Fibroblast of peridontal ligament (primary cell): ENCODE measurements around the gene JUP.
"Not testable (repeated sequence)": the region's sequence is repeated elsewhere in the genome, so short reads cannot be mapped to it uniquely, and the experiment has no call there.

Source experiments
- DNase-seq: peaks from one replicate; pipeline ENCODE4 v3.0.0-alpha.2; 2010; ENCODE audit errors: extremely low read depth

The JUP gene

GRCh38 chr17:41781404-41782110 is 5.0 kb downstream of the JUP start:
- DNase-seq: no peak

DNA sequence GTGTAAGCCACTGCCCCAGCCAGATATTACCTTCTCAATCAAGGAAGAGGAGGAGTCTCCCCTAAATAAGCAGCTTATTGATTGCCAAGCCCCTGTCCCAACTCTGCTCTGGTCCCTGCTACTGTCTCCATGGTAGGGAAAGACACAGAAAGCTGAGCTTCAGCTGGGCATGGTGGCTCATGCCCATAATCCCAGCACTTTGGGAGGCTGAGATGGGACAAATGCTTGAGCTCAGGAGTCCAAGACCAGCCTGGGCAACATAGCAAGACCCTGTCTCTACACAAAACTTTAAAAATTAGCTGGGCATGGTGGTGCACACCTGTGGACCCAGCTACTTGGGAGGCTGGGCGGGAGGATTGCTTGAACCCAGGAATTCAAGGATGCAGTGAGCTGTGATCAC is 6.6 kb downstream of the JUP start:
- no peak for DNase-seq

DNA sequence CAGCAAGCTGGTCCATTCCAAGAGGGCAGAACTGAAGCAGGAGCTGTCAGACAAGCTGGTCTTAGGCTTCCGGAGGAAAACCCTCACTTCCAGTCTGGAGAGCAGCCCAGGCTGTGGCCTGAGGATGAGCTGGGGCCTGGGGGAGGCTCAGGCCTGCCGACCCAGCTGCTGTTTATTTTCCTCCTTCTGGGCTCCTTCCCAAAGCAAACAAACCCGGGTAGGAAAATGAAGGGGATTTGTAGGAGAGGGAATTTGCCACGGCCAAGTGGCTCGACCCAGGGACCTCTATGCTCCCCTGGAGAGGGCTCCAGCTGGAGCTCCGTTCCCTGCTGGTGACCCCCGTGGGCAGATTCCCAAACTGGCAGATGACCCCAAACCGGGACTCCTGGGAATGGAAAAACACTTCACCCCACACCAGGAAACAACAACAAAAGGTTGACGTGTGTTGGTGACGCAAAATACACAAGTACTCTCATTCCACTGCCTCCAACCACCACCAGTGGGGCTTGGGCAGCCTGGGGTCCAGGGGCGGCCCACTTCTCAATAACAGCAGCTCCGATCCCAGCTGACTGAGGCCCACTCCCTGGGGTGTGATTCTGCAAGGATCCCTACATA is 8.8 kb downstream of the JUP start:
- DNase-seq: peak; percentile 94

GRCh38 chr17:41777157-41777573 is 9.3 kb downstream of the JUP start:
- DNase-seq: no peak

DNA sequence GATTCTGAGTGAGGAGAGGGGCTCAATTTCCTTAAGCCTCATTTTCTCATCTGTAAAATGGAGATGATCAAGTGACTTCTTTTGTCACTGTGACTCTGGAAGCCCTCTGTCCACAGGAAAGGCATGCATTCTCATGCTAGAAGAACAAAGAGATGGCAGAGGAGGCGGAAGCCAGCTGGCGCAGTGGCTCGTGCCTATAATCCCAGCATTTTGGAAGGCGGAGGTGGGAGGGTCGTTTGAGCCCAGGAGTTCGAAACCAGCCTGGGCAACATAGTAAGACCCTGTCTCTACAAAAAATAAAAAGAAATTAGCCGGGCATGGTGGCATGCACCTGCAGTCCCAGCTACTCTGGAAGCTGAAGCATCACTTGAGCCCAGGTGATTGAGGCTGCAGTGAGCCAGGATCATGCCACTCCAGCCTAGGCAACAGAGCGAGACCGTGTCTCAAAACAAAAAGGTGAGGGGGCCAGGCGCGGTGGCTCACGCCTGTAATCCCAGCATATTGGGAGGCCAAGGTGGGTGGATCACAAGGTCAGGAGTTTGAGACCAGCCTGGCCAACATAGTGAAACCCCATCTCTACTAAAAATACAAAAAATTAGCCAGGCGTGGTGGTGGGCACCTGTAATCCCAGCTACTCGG is 10.1 kb downstream of the JUP start:
- not testable (repeated sequence) for DNase-seq

DNA sequence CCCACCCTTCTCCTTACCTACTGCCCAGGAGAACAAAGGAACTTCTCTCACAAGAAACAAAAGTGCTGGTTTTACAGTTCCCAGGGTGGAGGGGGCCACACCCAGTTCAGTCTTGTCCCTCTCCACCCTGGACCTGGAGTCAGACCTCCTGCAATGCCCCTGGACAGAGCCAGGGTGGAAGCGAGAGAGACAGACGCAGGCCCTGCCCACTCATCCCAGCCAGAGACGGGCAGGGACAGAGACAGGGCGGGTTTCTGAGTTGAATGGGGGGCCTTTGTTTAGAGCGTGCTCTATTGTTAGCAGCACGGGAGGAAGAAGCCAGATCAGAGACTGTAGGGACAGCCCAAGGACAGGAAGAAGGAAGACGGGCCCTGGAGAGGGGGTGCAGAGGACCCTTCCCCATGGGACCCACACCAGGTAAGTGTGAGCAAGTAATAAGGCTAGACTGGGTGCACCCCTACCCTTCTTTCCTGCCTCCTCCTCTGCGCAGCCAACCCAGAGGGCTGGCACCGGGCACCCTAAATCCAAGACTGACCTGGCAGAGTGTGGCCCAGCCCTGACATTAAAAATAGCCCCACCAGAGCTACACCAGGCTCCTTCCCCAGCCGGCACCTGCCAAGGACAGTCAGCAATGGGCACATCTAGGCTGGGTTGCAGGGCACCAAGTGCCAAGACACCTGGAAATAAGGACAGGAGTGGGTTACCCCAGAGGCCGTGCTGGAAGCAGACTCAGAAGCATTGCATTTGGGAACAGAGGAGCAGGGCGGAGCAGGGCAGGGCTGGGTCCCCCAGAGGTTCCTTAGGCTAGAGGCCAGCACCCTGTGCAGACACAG is 10.9 kb downstream of the JUP start:
- no peak for DNase-seq

GRCh38 chr17:41773731-41774193 is 12.7 kb downstream of the JUP start:
- no peak for DNase-seq

DNA sequence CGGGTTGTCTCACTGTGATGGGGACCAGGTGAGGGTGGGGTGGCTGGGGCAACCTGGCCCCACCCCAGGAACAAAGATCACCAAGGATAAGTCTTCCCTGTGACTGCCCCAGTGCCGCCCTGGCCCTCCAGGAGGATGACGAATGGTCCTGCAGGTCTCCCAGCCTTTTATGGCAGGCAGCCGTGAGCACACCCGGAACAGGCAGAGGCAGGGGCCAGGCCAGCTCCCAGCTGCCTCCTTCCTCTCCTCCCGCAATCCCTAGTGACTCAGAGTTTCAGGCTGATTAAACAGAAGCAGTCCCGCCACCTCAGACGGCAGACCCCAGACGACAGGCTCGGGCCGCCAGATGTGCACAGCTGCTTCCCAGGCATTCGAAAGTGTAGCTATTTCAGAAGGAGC is 13.3 kb downstream of the JUP start:
- DNase-seq: peak; percentile 61

DNA sequence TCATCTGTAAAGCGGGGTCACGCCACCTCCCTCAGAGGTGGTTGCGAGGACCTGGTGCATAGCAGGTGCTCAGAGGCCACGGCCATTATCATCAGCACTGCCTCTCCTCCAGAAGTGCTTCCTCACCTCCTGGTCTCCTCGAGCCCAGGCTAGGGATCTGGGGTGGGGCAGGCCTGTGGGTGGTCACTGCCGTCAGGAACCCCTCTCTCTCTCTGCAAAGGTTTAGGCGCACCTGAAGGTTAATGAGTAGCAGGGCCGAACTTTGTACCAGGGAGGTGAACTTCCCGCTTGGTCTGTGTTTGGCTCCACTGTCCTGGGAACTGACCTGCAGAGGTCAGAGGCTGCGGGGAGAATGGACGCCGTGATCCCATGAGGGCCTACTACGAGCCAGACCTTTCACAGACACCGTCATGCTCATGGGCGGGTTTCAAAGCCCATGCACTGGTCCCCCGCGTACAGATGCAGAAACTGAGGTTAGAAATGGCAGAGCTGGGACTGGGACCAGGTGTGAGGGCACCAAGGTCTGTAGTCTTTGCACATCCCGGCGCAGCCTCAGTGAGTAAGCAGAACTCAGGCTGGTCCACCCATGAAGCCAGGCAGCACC is 13.8 kb downstream of the JUP start:
- no peak for DNase-seq

GRCh38 chr17:41772218-41772585 is 14.3 kb downstream of the JUP start:
- no peak for DNase-seq

GRCh38 chr17:41771389-41772206 is 14.9 kb downstream of the JUP start:
- no peak for DNase-seq

DNA sequence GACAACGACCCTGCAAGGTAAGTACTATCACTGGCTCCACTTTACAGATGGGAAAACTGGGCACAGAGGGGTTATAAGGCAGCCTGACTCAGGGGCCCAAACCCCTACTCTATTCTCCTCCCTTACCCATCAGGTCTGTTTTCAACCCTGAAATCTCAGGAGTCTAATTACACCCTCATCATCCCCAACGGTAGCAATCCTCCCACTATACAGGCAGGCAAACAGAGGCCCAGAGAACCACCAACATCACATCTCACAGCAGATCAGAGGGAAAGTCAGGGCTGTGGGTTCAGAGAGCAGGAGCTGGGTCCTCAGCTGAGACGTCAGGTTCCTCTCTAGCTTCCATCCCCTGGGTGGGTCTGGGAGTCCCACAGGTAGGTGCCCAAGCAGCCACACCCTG is 16.5 kb downstream of the JUP start:
- no peak for DNase-seq

GRCh38 chr17:41769346-41769862 is 17.1 kb downstream of the JUP start:
- DNase-seq: no peak

- no peak for DNase-seq
Observed at GRCh38 chr17:41768682-41769288, 17.7 kb downstream of the JUP start.

DNA sequence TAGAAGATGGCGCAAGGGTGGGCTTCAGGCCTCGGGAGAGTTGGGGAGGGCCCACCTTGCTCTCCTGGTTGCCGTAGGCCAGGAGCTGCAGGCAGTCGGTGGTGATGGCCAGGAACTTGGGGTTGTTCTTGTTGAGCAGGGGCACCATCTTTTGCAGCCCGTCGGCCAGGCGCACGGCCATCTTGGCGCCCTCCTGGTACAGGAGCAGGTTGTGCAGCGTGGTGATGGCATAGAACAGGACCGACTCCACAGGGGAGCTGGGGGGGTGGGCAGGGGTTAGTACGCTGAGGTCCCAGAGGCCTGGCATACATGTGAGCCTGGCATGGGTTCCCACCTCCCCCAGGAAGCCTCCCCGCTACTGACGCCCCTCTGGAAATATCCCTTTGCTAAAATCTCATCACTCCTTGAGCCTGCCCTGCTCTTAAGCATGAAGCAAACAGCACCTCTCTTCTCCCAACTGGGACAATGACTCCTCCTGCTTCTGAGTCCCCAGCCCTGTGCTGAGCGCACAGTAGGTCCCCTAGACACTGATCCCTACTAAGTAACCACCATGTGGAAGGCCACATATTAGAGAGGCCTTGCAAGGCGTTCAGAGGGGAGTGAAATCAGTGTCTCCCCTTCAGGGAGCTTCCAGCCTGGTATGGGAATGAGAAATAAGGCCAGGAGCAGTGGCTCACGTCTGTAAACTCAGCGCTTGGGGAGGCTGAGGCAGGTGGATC is 19.0 kb downstream of the JUP start:
- no peak for DNase-seq

DNA sequence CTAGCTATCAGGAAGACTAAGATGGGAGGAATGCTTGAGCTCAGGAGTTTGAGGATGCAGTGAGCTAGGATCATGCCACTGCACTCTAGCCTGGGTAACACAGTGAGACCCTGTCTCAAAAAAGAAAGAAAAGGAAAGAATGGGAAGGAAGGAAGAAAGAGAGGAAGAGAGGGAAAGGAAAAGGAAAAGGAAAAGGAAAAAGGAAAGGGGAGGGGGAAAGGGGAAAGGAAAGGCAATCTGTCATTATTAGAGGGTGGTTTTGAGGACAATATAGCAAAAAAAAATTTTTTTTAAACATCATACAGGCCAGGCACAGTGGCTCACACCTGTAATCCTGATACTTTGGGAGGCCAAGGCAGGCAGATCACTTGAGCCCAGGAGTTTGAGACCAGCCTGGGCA is 20.4 kb downstream of the JUP start:
- no peak for DNase-seq

GRCh38 chr17:41763327-41763726 is 23.2 kb downstream of the JUP start:
- no peak for DNase-seq

DNA sequence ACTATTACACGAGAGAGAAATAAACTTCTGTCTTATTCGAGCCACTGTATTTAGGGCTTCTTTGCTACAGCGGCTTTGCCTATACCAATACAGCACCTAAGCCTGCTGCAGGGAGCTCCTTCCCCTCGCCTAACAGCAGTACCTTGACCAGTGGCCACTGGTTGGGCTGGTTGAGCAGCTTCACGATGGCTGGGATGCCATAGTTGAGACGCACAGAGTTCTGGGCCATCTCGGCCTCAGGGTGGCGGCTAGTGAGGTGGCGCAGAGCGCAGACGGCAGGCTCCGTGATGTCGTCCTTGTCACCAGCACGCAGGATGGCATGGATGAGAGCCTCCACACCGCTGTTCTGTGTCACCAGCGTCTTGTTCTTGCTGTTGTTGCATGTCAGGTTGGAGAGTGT is 23.7 kb downstream of the JUP start:
- no peak for DNase-seq

DNA sequence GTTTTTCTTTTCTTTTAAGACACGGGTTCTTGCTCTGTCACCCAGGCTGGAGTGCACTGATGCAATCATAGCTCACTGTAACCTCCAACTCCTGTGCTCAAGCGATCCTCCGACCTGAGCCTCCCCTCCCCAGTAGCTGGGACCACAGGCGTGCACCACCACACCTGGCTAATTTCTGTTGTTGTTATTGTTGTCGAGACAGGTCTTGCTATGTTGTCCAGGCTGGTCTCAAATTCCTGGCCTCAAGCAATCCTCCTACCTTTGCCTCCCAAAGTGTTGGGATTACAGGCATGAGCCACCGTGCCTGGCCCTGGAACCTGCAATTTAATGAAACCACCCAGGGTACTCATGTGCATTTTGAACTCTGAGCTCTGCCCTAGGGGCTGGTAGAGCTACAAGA is 24.1 kb downstream of the JUP start:
- no peak for DNase-seq

DNA sequence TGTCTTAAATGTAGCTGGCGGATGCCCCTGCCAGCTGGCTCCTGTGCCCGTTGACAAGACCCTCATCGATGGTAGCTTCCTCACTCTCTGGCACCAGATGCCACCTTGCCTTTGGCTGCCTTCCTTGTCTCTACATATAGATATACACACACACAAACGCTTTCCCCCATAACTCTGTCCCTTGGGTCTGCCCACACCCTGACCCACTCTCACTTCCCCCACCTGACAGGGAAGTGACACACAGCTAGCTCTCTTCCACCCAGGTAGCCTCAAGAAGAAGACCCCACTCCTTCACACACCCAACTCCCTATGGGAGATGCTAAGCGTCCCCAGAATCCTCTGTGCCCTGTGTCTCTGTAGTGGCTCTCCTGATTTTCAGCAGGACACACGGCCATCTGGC is 25.6 kb downstream of the JUP start:
- no peak for DNase-seq
